AG08395 (cell line): ENCODE data around the gene SRPX.

ENCODE experiments used
- DNase-seq: peaks from one replicate; pipeline ENCODE4 v3.0.0; 2012; ENCODE audit warnings: mixed read lengths, low spot score

The SRPX gene

DNA sequence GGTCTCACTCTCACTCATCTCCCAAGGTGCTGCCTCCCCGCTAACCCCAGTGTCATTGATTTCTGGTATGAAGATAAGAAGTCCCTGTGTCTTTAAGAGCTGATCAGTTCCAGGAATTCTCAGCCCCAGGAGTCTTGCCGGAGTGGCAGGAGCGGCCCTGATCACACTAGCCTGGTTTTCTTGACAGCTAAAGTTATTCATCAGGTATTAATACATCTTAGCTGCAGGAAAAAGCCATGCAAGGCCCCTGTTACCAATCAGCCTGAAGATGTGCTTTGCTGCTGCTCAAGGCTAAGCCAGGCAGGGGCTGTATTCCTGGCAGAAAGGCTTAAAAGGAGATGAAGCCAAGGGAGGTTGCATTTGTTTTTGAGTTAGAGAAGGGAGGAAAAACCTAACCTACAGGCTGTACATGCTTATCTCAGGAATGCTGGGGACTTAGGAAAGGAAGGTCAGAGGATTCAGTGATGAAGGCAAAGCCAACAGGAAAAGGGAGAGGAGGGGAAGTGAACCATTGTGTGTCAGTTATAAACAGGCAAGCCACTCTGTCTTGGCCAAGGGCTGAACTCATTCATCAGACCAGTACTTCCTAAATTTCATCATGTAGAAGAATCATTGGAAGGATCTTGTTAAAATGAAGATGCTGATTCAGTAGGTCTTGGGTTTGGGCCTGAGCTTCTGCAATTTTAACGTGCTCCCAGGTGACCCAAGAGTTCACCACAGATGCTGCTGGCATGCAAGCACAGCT lies 8.6 kb downstream of the SRPX start:
- DNase-seq = no peak

DNA sequence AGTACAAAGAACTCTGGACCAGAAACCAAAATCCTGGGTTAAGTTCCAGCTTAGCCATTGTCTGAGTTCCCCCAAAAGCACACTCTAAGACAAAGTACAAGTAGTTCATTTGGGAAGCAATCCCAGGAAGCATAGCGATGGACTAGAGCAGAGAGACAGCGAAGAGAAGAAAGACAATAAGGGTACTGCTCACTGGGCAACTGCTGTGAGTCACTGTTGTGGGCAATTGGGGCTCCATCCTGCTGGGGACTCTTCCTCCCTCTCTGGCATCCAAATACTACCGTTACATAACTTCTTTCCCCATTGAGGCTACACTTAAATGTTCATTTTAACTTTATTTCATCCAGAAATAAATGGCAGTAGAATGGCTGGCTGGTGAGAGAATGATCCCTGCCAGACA lies 14.1 kb downstream of the SRPX start:
- peak; percentile 11 for DNase-seq

DNA sequence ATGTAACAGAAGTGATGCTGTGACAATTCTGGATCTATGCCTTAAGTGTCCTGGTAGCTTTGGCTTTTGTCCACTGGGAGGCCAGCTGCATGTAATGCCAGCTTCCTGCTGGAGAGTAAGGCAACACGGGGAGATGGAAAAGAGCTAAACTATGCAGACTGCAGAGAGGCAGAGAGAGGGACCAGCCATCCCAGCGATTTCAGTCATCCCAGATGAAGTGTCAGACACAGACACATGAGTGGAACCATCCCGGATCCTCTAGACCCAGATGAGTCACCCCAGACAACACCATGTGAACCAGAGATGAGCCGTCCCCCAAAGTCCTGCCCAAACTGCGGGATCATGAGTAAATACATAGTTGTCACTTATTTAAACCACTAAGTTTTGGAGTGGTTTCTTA lies 14.6 kb downstream of the SRPX start:
- peak; percentile 49 for DNase-seq

DNA sequence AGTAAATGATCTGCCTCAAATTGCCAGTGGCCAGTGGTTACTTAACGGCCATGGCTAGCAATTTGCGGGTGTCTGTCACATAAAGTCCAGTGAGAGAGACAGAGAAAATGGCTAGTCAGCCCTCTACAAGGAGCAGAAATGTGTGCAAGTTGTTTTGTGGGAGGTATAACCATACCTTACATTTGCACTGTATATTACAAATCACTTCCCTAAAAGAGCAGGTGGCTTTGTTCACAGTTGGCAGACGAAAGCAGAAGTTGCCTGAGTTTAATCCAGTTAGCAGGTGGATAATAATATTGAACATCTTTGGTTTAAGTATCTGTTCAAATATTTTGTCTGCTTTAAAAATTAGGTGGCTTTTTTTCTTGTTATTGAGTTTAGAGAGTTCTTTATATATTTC lies 15.6 kb downstream of the SRPX start:
- DNase-seq = no peak

DNA sequence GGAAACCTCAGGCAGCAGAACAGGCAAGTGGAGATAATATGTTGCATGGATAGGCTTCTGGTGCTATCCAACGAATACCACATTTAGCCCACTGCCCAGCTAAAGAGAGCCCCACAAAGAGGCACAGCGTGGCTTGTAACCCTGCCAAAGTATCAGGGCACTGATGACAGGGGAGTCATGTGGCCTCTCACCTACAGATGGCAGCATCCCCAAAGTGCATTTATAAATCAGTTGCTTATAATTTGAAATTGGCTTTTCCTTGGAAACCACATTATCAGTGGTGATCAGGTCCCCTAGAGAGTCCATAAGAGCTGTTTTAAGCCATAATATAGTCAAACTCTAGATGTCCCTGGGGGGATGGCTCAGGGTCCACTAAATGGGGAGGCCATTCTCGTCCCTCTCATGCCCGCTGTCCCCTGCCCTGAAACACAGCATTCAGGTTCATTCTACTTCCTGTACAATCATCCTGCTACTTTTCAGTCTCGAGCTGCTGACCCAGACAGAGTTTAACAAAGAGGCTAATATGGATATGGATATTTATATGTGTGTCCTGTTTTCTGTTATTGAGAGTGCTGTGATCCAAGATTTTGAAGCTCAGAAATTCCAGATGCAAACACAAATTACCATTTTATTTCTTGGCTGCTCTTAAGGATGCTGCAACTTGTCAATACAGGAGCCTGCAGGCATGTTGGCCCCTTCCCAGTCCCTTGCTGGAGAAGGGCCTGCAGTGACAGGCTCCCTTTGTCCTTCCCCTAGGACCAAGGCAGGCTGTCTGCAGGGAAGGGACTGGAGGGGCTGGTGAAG lies 28.5 kb downstream of the SRPX start:
- peak; percentile 12 for DNase-seq

- DNase-seq = no peak
Observed at GRCh38 chrX:38189431-38190250, 31.0 kb downstream of the SRPX start.

DNA sequence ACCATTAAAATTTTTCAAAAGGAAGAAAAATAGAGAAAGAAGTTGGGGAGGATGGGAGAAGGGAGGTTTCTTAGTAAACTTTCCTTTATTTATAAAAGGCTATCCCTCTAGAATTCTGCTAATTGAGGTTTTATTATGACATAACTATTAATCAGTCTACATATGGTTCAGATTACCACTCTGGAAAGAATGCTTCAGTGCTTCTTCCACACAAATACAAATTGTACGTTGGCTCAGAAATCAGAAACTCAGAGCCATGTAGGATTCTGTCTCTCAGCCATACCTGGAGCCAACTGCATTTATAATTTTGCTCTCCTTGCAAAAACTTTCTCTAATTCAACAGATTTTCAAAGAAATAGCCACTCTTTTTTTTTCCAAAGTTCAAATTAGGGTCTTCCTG lies 37.1 kb downstream of the SRPX start:
- peak; percentile 6 for DNase-seq

- DNase-seq = no peak
Observed at GRCh38 chrX:38181357-38181756, 39.3 kb downstream of the SRPX start.

GRCh38 chrX:38178396-38178795 lies 42.3 kb downstream of the SRPX start:
- DNase-seq = no peak

DNA sequence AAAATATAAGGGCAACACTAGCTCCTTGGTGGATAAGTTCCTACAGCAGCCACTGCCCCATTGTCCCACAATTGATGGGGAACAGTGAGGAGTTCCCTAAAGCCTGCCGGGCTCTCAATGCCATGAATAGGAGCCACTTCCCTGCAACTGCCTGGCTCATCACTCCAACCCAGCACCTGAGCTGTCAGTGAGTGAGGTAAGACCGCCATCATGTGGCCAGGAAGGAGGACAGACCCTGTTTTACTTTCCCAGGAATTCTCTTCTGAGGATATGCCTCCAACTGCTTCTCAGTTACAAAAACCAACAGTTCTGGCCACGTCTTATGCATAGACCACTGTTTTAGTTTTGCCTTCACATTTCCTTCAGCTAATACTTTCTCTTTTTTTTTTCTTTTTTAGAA lies 45.5 kb downstream of the SRPX start:
- peak; percentile 18 for DNase-seq

DNA sequence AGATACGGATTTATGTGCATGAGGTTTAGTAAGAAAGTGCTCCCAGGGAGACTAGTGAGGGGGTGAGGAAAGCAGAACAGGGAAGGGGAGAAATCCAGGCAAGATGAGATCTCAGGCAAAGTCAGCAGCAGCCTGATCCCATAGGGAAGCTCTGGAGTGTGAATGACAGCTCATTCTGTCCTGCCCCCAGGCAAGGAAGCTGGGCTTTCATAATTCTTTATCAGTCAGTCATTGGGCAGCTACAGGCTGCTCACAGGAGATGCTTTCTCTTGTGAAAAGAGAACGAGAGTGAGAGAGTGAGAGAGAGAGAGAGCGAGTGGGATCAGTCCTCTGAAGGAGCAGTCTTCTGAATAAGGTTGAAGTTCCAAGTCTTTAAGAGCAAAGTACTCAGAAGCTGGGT lies 48.1 kb downstream of the SRPX start:
- no peak for DNase-seq

DNA sequence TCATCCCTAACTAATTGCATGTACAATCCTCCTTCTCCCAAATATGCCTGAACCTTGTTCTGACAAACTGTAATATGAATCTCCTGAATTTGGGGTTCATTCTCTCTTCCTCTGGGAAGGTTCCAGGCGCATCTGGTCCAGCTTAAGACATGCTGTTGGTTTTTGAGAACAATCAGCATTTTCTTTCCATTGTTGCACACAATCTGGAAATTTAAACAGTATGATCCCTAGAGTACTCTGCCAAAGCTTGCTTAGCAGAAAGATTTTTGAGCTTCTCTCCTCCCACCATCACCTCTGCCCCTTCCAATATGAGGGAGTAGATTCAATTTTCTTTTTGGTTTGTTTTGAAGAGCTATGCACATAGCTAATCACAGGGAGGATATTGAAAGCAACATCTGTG lies 50.1 kb downstream of the SRPX start:
- no peak for DNase-seq

GRCh38 chrX:38166478-38167083 lies 54.1 kb downstream of the SRPX start:
- peak; percentile 16 for DNase-seq

DNA sequence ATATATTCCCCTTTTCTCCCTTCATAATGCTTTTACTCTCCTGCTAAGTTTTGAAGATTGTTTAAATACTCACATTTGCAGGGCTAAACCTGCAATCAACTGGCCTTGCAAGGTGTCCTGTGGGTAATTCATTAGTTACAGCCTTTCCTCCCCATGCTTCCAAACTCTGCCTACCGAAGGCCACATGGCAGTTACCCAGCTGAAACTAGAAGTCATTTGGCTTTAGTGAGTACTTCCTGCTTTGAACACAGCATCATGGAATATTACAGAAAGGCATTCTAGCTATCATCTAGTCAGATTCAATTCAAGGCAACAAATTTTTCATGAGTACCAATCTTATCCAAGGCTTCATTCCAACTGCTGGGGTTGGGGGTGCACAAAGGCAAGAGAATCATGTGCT lies 55.6 kb downstream of the SRPX start:
- no peak for DNase-seq

GRCh38 chrX:38163193-38163592 lies 57.5 kb downstream of the SRPX start:
- no peak for DNase-seq

GRCh38 chrX:38156838-38157237 lies 63.8 kb downstream of the SRPX start:
- DNase-seq = no peak

DNA sequence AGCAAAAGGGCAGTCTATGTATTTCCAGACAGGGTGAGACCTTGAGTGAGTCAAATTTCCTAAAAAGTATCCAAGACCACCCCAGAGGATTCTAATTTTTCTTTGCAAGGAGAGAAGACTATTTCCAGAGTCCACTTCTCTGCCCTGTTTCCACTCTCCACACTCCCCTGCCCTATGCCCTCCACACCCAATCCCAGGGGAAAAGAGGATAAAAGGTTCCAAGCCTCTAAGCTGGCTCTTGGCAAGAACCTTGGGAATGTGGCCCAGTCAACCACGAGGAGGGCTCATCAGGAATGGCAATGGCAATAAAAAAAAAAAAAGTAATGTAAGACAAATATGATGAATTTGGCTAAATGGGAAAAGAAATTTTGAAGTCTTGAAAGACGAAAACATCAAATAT lies 65.9 kb downstream of the SRPX start:
- no peak for DNase-seq

DNA sequence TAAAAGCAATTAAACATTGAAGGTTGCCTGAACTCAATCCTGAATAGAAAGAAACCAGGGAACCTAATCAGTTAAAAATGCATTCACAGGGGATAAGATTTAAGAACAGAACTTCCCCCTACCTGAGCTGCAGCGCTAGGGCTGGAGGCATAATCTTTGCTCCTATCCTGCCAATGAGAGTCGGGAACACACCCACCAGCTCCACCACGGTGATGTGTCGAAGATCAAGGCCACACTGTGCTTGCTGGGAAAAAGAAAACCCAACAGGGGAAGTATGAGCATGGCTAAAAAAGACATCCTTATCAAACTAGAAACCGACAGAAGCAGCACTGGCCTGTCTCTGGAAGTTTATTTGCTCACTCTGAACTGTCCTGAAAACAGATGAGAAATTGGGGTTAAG lies 66.3 kb downstream of the SRPX start:
- DNase-seq = no peak

DNA sequence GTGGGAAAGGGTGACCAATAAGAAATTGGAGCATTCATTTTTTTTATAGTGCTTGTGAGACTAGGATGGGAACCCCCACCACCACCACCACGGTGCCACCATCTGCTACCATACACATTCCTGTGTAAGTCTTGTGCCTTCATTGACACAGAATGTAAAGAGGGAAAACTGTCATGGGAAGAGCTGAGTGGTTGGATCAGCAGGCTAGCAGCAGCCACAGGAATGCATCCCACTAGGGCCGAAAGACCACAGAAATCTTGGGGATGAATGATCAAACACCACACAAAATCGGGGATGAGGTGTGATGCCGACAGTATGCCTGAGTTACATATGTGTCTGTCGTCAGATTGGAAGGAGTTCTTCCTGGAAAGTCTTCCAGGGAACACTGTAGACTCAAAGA lies 69.2 kb downstream of the SRPX start:
- DNase-seq = peak; percentile 20

- DNase-seq = no peak
Observed at GRCh38 chrX:38150993-38151392, 69.7 kb downstream of the SRPX start.

GRCh38 chrX:38149016-38149415 lies 71.7 kb downstream of the SRPX start:
- no peak for DNase-seq

- peak; percentile 22 for DNase-seq
Observed at GRCh38 chrX:38142610-38143009, 78.1 kb downstream of the SRPX start.
